Mucosa of rectum (tissue), 2 donors: ENCODE data around the gene ZNF730.
"Not testable (repeated sequence)": the region's sequence is repeated elsewhere in the genome, so short reads cannot be mapped to it uniquely, and the experiment has no call there.

Experiments used
- H3K27ac ChIP-seq, 2 donors: one replicate each; pipeline ENCODE4 v1.7.0; 2013; ENCODE audit warnings: inconsistent platforms in 2 of 2, low read depth in 2 of 2, low read length in 2 of 2
- H3K27me3 ChIP-seq, 2 donors: one replicate each; pipeline ENCODE4 v1.7.0; 2013; ENCODE audit warnings: low read length in 2 of 2; ENCODE audit not compliant: control insufficient read depth in 2 of 2, insufficient read depth in 2 of 2
- H3K36me3 ChIP-seq, 2 donors: one replicate each; pipeline ENCODE4 v1.7.0; 2013; ENCODE audit warnings: low read length in 2 of 2; ENCODE audit not compliant: control insufficient read depth in 2 of 2, insufficient read depth in 2 of 2
- H3K4me1 ChIP-seq, 2 donors: one replicate each; pipeline ENCODE4 v1.7.0; 2013; ENCODE audit warnings: low read length in 2 of 2, mild to moderate bottlenecking in 1 of 2; ENCODE audit not compliant: control insufficient read depth in 2 of 2, insufficient read depth in 2 of 2
- H3K4me3 ChIP-seq, 2 donors: one replicate each; pipeline ENCODE4 v1.7.0; 2013; ENCODE audit warnings: low read length in 2 of 2
- H3K9ac ChIP-seq, 2 donors: one replicate each; pipeline ENCODE4 v1.7.0; 2013; ENCODE audit warnings: low read length in 2 of 2, low read depth in 1 of 2, mild to moderate bottlenecking in 1 of 2
- H3K9me3 ChIP-seq, 2 donors: one replicate each; pipeline ENCODE4 v1.7.0; 2013; ENCODE audit warnings: low read length in 2 of 2; ENCODE audit not compliant: control insufficient read depth in 2 of 2
- donor health status: healthy.
- donor health status: Normal muscosa, but diverticular disease.

Gene ZNF730

GRCh38 chr19:23101241-23101640 is 15.6 kb upstream of the ZNF730 start:
- Histone ChIP-seq H3K4me3 (no peak overlapping the region), H3K4me1 (no peaks in the 10 kb centered on the region), H3K9me3 (peaks cover 0 to 13% of the 10 kb centered on the region in 2 donors), H3K9ac (no peak overlapping the region), H3K27ac (no peak overlapping the region), H3K27me3 (no peaks in the 10 kb centered on the region), H3K36me3 (no peaks in the 10 kb centered on the region)

- no peaks in the 10 kb centered on the region for H3K27me3 ChIP-seq
- no peaks in the 10 kb centered on the region for H3K9me3 ChIP-seq
- H3K9ac ChIP-seq = no peak overlapping the region
- H3K27ac ChIP-seq = no peak overlapping the region
- H3K36me3 ChIP-seq = no peaks in the 10 kb centered on the region
- H3K4me1 ChIP-seq = peaks cover 0 to 2% of the 10 kb centered on the region in 2 donors
- H3K4me3 ChIP-seq = no peak overlapping the region
Measured at GRCh38 chr19:23118400-23118799, 1.6 kb downstream of the ZNF730 start.

- H3K4me3 ChIP-seq, H3K9ac ChIP-seq: not testable (repeated sequence)
Measured at GRCh38 chr19:23134211-23134610, 17.4 kb downstream of the ZNF730 start.

GRCh38 chr19:23145617-23146415 is 29.0 kb downstream of the ZNF730 start:
- H3K4me1 ChIP-seq = no peaks in the 10 kb centered on the region
- H3K9me3 ChIP-seq = peaks cover 3 to 4% of the 10 kb centered on the region in 2 donors
- H3K9ac ChIP-seq = no peak overlapping the region
- H3K27me3 ChIP-seq = no peaks in the 10 kb centered on the region
- no peak overlapping the region for H3K27ac ChIP-seq
- no peak overlapping the region for H3K4me3 ChIP-seq
- no peaks in the 10 kb centered on the region for H3K36me3 ChIP-seq

More at GRCh38 chr19:23134211-23134610, 17.4 kb downstream of the ZNF730 start:
- H3K9me3 ChIP-seq, H3K4me1 ChIP-seq, H3K27ac ChIP-seq, H3K27me3 ChIP-seq, H3K36me3 ChIP-seq: not testable (repeated sequence)

GRCh38 chr19:23160766-23161165 is 43.9 kb downstream of the ZNF730 start:
- Histone ChIP-seq H3K9ac (no peak overlapping the region), H3K9me3 (no peaks in the 10 kb centered on the region), H3K4me1 (no peaks in the 10 kb centered on the region), H3K27me3 (no peaks in the 10 kb centered on the region), H3K36me3 (no peaks in the 10 kb centered on the region), H3K4me3 (no peak overlapping the region), H3K27ac (no peak overlapping the region)

- not testable (repeated sequence) for H3K4me1 ChIP-seq, H3K9me3 ChIP-seq, H3K4me3 ChIP-seq, H3K27me3 ChIP-seq, H3K9ac ChIP-seq, H3K27ac ChIP-seq, H3K36me3 ChIP-seq
Measured at GRCh38 chr19:23168286-23168685, 51.5 kb downstream of the ZNF730 start.

GRCh38 chr19:23183251-23183650 is 66.4 kb downstream of the ZNF730 start:
- no peak overlapping the region for H3K4me3 ChIP-seq
- no peak overlapping the region for H3K27ac ChIP-seq
- no peak overlapping the region for H3K9ac ChIP-seq
- H3K36me3 ChIP-seq = no peaks in the 10 kb centered on the region
- no peaks in the 10 kb centered on the region for H3K9me3 ChIP-seq
- H3K4me1 ChIP-seq = no peaks in the 10 kb centered on the region
- H3K27me3 ChIP-seq = no peaks in the 10 kb centered on the region

- Histone ChIP-seq H3K9me3 (no peaks in the 10 kb centered on the region), H3K27ac (no peak overlapping the region), H3K4me3 (no peak overlapping the region), H3K36me3 (no peaks in the 10 kb centered on the region), H3K9ac (no peak overlapping the region), H3K27me3 (no peaks in the 10 kb centered on the region), H3K4me1 (no peaks in the 10 kb centered on the region)
Measured at GRCh38 chr19:23190341-23190740, 73.5 kb downstream of the ZNF730 start.
